NCI-H82 treated with DMSO at 0.1 percent for 48 hours (cell line): Measurements from ENCODE around the gene PSD2.

Experiments
- DNase-seq: peaks from one replicate; lab custom pipeline; 2025; ENCODE audit not compliant: unreplicated experiment; lab: John Stamatoyannopoulos, UW

PSD2 gene

GRCh38 chr5:139835656-139836055 lies 40.0 kb downstream of the PSD2 start:
- no peak for DNase-seq

DNA sequence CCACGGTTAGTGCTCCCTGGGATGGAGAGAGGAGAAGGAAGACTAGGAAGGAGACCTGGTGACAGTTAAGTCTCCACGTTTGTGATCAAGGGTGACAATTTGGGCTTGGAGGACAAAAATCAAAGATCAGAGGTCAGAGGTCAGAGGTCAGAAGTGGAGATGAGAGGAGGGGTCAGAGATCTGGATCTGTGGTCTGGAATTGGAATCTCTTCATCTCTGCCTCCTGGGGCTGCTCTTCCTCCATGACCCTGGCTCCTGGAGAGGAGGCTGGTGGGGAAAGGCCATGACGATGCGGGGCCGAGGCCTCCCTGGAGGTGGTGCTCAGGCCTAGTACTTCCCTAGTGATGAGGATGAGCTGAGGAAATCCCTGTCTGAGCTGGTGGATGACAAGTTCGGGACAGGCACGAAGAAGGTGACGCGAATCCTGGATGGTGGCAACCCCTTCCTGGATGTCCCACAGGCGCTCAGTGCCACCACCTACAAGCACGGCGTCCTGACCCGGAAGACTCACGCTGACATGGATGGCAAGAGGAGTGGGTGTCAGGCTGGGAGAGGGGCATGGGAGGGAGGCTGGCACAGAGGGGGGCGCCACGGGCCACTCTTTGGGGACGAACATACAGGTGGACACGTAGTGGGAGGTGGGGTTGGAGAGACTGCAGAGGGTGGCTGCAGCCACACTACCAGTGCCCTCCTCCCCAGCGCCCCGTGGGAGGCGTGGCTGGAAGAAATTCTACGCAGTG lies 41.0 kb downstream of the PSD2 start:
- DNase-seq = no peak

- no peak for DNase-seq
Measured at GRCh38 chr5:139837711-139838380, 42.2 kb downstream of the PSD2 start.

DNA sequence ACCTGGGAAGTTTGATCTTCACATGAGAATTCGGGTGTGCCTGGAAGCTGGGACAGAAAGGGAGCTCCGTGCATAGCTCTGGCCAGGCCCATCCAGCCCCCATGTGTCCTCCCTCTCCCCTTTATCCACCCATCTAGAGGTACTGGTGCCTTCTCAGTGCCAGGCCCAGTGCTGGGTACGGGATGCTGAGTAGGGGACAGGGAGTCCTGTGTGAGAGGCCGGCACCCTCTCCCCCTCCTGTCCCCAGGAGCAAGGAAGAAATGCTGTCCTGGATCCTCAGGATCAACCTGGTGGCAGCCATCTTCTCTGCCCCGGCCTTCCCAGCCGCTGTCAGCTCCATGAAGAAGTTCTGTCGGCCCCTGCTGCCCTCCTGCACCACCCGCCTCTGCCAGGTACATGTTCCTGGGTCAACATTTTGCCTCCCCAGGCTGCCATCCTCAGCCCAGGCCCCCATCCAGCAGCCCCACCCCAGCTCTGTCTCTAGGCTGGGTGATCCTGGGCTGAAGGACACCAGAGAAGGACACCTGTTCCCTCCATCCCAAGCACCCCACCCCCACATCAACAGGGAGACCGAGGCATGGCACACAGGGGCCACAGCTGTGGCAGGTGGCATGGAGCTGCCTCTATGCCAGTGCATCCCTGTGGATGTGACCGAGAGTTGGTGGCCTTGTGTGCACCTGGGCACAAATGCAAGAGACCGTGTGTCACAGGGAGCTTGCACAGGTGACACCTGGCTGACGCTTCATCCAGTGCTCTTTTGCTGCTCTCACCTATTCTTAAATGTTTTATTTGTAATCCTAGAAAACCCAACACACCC lies 43.0 kb downstream of the PSD2 start:
- no peak for DNase-seq

DNA sequence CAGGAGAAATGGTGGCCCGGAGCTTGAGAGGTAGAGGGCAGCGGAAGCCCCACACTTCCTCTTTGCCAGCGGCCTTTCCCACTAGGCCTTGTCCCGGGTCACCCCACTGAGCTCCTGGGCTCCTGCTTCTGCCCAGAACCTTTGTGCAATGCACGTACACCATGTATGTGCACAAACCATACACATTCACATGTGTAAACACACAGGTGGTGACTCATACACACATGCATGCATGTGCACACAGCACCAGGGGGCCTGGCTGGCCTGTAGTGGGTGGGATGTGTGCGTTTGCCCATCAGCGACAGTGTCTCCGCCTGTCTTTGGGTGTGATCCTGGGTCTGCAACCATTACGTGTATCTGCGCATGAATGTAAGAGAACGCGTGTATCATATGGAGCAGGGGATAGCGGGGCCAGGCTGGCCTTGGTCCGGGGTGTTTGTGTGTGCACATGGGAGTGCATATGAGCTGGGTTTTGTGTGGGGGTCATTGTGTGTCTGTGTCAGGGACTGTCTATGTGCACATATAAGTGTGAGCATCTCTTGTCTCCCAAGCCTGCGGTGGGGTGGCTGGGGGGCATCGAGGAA lies 43.7 kb downstream of the PSD2 start:
- no peak for DNase-seq

- DNase-seq = no peak
Measured at GRCh38 chr5:139839918-139840317, 44.3 kb downstream of the PSD2 start.

GRCh38 chr5:139841549-139841948 lies 45.9 kb downstream of the PSD2 start:
- no peak for DNase-seq

GRCh38 chr5:139842321-139842720 lies 46.7 kb downstream of the PSD2 start:
- DNase-seq = no peak

DNA sequence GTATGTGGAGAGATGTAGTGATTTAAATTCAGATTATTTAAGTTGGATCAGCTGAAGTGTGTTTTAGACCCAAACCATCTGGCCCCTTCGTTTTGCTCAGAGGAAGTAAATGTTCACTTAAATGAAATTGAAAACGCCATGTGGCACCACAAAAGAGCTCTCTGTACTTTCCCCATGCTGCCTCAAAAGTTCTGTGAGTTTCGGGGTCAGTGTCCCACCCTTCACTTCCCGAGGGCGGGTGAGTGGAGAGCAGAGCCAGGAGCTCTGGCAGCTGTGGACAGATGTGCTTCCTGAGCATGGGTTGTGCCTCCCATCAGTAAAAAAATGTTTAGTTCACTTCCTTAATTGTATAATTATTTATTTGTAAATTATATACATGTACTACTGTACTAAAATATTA lies 48.4 kb downstream of the PSD2 start:
- no peak for DNase-seq

DNA sequence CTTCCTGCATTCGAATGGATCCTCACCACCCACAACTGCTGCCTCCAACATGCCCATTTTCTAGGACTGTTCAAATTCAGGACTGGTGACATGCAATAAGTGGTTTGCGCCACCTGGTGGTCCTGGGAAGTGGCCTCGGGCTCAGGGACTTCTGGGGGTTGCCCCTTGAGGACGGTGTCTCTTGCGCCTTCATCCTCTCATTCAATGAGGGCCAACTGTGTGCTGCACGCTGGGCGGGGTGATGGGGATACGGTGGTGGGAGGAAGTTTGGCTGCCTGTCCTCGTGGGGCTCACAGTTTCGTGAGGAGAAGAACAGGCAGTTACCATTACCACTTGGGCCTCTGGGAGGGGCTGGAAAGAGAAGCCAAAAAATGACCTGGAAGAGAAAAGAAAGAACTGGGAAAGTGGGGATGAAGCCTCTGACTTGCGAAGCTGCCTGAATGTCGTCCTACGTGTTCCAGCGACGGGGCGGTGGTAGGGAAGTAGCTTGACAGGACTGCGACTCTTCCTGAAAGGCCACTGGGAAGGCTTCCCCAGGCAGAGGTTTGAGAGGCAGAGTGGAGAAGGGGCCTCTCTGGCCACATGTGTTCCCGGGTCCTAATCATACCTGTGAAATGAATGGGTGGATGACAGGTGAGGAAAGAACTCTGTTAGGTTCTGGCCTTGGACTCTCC lies 49.0 kb downstream of the PSD2 start:
- peak; percentile 62 for DNase-seq

- no peak for DNase-seq
Measured at GRCh38 chr5:139845846-139846681, 50.5 kb downstream of the PSD2 start.

DNA sequence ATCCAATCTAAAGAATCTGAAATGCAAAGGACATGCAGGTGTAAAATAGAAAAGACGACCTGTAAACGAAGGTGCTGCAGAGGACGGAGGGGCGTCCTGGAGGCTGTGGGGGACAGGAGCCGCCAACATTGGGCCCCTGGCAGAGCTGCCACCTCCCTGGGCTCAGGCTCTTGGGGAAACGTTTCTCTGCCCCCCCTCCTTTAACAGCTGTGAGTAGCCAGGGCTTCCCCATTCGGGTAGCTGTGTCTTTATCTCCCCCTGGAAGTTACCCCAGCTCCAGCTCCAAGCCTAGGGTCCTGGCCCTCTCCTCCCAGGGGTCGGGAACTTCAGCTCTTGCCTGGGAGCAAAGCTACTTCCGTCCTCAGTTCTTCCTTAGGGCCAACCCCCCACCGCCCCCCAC lies 51.5 kb downstream of the PSD2 start:
- DNase-seq = no peak

DNA sequence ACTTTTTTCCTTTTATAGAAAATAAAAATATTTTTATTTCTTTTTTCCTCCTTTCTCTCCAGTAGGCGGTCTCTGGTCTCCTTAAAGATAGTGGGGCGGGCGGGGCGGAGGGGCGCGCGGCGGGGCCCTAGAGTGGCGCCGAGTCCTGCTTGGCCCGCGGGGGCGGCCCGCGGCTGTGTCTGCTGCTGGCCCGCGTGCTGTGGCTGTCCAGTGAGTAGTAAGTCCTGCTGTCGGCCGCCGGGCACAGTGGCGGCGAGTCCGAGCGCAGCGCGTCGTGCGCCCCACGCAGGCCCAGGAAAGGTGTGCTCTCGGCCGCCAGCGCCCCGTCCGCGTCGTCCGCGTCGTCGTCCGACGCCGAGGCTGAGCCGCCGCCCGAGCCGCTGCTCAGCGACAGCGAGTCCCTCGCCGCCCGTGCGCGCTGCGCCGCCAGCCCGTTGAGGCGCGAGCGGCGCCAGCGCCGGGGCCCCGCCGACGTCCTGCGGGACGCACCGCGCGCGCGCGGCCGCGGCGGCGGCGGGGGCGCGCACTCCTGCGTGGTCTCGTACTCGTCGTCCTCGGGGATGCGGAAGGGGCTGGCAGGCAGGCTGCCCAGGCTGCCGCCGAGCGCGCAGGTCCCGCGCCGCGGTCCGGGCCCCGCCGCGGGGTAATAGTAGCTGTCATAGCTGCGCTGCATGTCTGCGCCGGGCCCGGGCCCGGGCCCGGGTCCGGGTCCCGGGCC lies 52.3 kb downstream of the PSD2 start:
- no peak for DNase-seq

GRCh38 chr5:139848508-139849100 lies 53.0 kb downstream of the PSD2 start:
- DNase-seq = no peak

- no peak for DNase-seq
Measured at GRCh38 chr5:139849501-139849900, 53.9 kb downstream of the PSD2 start.

GRCh38 chr5:139849942-139850341 lies 54.3 kb downstream of the PSD2 start:
- no peak for DNase-seq

DNA sequence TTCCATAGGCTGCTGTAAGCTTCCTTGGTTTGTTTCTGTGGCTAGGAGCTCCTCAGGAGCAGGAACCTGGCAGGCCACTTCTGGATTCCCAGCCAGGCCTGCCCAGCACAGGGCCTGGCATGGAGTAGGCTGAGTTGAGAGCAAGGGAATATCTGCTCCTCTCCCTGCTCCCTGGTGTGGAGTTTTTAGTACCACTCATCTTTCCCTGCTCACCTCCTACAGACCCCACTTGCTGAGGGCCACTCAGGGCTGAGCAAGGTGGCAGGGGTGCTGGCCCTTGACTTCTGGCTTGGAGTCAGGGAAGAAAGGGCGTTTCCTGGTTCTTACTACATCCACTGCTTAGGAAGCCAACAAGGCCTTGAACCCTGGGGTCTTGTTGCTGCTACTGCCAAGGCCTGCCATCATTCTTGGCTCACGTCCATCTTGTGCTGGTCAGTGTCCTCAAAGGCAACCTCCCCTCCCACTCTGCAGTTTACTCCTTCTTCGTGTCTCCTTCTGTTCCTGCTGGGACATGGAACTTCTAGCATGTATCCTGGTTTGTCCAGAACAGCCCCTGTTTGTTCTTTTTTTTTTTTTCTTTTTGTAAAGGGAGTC lies 54.9 kb downstream of the PSD2 start:
- DNase-seq = no peak

- DNase-seq = no peak
Measured at GRCh38 chr5:139851558-139851957, 56.0 kb downstream of the PSD2 start.

GRCh38 chr5:139852696-139853095 lies 57.1 kb downstream of the PSD2 start:
- DNase-seq = no peak
